Upper lobe of left lung (tissue), 6 donors: ENCODE data around the gene ARAP2. TPM values are rescaled to one million over a fixed set of nuclear protein-coding genes. Genes with fewer than 3 reads are reported as not detected.

ENCODE experiments used
- ATAC-seq, 2 donors: fragments of 200-7000 bp; cut with Tn5 transposase; one replicate each; pipeline ENCODE4 v1.9.1; 2022; ENCODE audit warnings: mild to moderate bottlenecking in 2 of 2, moderate library complexity in 2 of 2; ENCODE audit not compliant: low FRiP score in 2 of 2
- DNase-seq, 2 donors: peaks; one replicate each; pipeline ENCODE4 v3.0.0-alpha.2; 2019 to 2020
- H3K27ac ChIP-seq, 4 donors: fragments of 200-600 bp; sonication (generic); one replicate each; pipeline ENCODE4 v1.5.1; 2016 to 2019
- H3K27me3 ChIP-seq, 4 donors: fragments of 200-600 bp; sonication (generic); one replicate each; pipeline ENCODE4 v1.5.1; 2017 to 2019
- H3K36me3 ChIP-seq, 4 donors: fragments of 200-600 bp; sonication (generic); one replicate each; pipeline ENCODE4 v1.5.1; 2016 to 2019
- H3K4me1 ChIP-seq, 4 donors: fragments of 200-600 bp; sonication (generic); one replicate each; pipeline ENCODE4 v1.5.1; 2018 to 2019
- H3K4me3 ChIP-seq, 4 donors: fragments of 200-600 bp; sonication (generic); one replicate each; pipeline ENCODE4 v1.5.1; 2017 to 2019; ENCODE audit warnings: mild to moderate bottlenecking in 2 of 4, moderate library complexity in 1 of 4
- H3K9me3 ChIP-seq, 4 donors: fragments of 200-600 bp; sonication (generic); one replicate each; pipeline ENCODE4 v1.5.1; 2018 to 2019
- EP300 ChIP-seq, 4 donors: sonication (generic); formaldehyde crosslinking; IDR thresholded peaks; one replicate each; pipeline ENCODE4 v1.5.1; 2017; ENCODE audit warnings: antibody characterized with exemption in 4 of 4, control low read depth in 2 of 4
- POLR2A ChIP-seq, 4 donors: fragments of 450-650 bp; IDR thresholded peaks; one replicate each; pipeline ENCODE4 v1.5.1; 2016 to 2017; ENCODE audit warnings: antibody characterized with exemption in 4 of 4, mild to moderate bottlenecking in 2 of 4
- POLR2AphosphoS5 ChIP-seq, 2 donors: sonication (generic); formaldehyde crosslinking; IDR thresholded peaks; one replicate each; pipeline ENCODE4 v1.5.1; 2017; ENCODE audit warnings: antibody characterized with exemption in 2 of 2
- WGBS, 2 donors: methylation state at CpG; one replicate each; pipeline ENCODE4 v1.1.5; 2017 to 2018; 5-methylcytosine and 5-hydroxymethylcytosine counted together
- total RNA-seq, 6 donors: library from RNA; depleted of rRNA in 4 of 6; stranded (reverse); fragments of >200 nt in 4 of 6; gene quantifications; one replicate each; pipeline versions ENCODE4 v1.1.0 to v1.2.1, GENCODE V29; 2016 to 2021
- TF ChIP-seq, protein P1 (sequence below), 6 experiments: fragments of 450-650 bp in 4 of 6; fragments of 200-600 bp in 2 of 6; sonication (generic) in 2 of 6; IDR thresholded peaks; one replicate each; pipeline ENCODE4 v1.5.1; 2016 to 2019; ENCODE audit warnings: antibody characterized with exemption in 6 of 6
- donor health status: DM: no; HTN: no; CAD: no; lungs with moderate emphysema.
- donor health status: DM: no; HTN: yes; CAD: no; lungs with severe emphysema.

The ARAP2 gene
- total RNA-seq, 6 donors from 2014 or later, result 35.6 to 270 (median 95.2) TPM

DNA sequence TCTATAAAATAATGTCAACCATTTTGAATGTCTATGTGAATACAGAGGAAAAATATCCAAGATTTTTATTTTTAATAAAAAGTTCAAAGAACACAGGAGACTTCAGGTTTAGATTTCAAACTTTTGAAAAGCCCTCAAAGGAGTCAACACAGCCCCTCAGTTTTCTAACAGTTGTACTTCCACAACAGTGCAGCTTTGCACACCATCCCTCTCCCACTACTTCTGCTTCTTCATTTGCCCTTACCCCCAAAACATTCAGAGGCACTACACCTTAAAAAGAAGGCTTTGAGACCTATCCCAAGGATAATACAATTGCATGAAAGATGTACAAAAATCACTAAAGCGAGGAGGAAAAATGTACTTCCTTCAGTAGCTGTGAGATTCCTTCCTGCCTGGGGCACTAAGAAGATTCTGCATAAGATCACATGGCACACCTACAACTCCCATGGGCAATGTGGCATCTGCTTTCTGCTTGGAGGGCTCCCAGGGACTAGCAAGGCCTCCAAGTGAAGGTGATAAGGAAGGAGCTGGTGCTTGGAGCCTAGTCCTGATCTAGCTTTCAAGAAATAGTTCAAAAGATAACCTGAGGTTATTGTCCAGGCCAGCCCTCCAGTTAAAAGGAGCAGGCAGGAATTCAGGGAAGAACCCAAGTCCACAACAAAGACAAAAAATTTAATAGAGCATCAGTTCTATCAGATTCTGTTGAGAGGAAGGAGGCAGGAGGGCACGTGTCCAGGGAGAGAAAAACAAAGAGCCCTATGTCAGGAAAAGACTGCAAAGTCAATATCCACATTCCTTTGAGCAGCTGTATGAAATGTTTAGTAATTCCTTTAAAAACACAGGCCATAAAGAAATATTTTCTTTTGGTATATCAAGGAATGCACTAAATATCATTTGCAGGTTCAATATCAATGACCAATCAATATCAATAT, 19.1 kb downstream of the ARAP2 start:
- Histone ChIP-seq H3K4me3 (no peak overlapping the region), H3K36me3 (peaks cover 0 to 2% (median 0%) of the 10 kb centered on the region in 4 donors), H3K4me1 (peaks cover 0 to 10% (median 7%) of the 10 kb centered on the region in 4 donors), H3K9me3 (no peaks in the 10 kb centered on the region), H3K27ac (no peak overlapping the region), H3K27me3 (no peaks in the 10 kb centered on the region)
- WGBS, 2 donors, result 65% methylated on average over 2 of the region's 2 CpGs
- TF ChIP-seq POLR2A (IDR thresholded peaks at IDR 0.05), result no peak
- no peak for TF ChIP-seq EP300 (IDR thresholded peaks at IDR 0.05)
- no peak for DNase-seq
- ATAC-seq, result no peak

- peaks cover 0 to 14% (median 7%) of the 10 kb centered on the region in 4 donors for H3K4me1 ChIP-seq
- peaks cover 0 to under 1% (median 0%) of the 10 kb centered on the region in 4 donors for H3K36me3 ChIP-seq
- no peaks in the 10 kb centered on the region for H3K9me3 ChIP-seq
- WGBS, 2 donors, result 82 to 96% methylated on average over 1 of the region's 1 CpG
- DNase-seq (no peak), ATAC-seq (no peak)
- H3K4me3 ChIP-seq, result no peak overlapping the region
- no peak overlapping the region for H3K27ac ChIP-seq
- TF ChIP-seq, protein P1, sequence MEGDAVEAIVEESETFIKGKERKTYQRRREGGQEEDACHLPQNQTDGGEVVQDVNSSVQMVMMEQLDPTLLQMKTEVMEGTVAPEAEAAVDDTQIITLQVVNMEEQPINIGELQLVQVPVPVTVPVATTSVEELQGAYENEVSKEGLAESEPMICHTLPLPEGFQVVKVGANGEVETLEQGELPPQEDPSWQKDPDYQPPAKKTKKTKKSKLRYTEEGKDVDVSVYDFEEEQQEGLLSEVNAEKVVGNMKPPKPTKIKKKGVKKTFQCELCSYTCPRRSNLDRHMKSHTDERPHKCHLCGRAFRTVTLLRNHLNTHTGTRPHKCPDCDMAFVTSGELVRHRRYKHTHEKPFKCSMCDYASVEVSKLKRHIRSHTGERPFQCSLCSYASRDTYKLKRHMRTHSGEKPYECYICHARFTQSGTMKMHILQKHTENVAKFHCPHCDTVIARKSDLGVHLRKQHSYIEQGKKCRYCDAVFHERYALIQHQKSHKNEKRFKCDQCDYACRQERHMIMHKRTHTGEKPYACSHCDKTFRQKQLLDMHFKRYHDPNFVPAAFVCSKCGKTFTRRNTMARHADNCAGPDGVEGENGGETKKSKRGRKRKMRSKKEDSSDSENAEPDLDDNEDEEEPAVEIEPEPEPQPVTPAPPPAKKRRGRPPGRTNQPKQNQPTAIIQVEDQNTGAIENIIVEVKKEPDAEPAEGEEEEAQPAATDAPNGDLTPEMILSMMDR (IDR thresholded peaks at IDR 0.05), result no peak
- TF ChIP-seq POLR2AphosphoS5 (IDR thresholded peaks at IDR 0.05) (no peak), EP300 (IDR thresholded peaks at IDR 0.05) (no peak), POLR2A (IDR thresholded peaks at IDR 0.05) (no peak)
- H3K27me3 ChIP-seq, result no peaks in the 10 kb centered on the region
Observed at GRCh38 chr4:36222702-36223101, 21.6 kb downstream of the ARAP2 start.

- 85 to 90% methylated on average over 3 of the region's 3 CpGs for WGBS, 2 donors
- Histone ChIP-seq H3K4me1 (peaks cover 0 to 11% (median 7%) of the 10 kb centered on the region in 4 donors), H3K27me3 (no peaks in the 10 kb centered on the region), H3K9me3 (no peaks in the 10 kb centered on the region), H3K27ac (no peak overlapping the region), H3K36me3 (no peaks in the 10 kb centered on the region), H3K4me3 (no peak overlapping the region)
- no peak for DNase-seq
- no peak for TF ChIP-seq POLR2AphosphoS5 (IDR thresholded peaks at IDR 0.05)
- TF ChIP-seq, protein P1 (IDR thresholded peaks at IDR 0.05), result no peak
- TF ChIP-seq EP300 (IDR thresholded peaks at IDR 0.05), result no peak
- no peak for TF ChIP-seq POLR2A (IDR thresholded peaks at IDR 0.05)
- no peak for ATAC-seq
Observed at GRCh38 chr4:36220776-36221175, 23.5 kb downstream of the ARAP2 start.

- peaks cover 0 to 6% (median 0%) of the 10 kb centered on the region in 4 donors for H3K4me1 ChIP-seq
- no peak overlapping the region for H3K4me3 ChIP-seq
- no peaks in the 10 kb centered on the region for H3K27me3 ChIP-seq
- H3K36me3 ChIP-seq, result no peaks in the 10 kb centered on the region
- H3K27ac ChIP-seq, result no peak overlapping the region
- DNase-seq, result no peak
- TF ChIP-seq POLR2AphosphoS5 (IDR thresholded peaks at IDR 0.05) (no peak), POLR2A (IDR thresholded peaks at IDR 0.05) (no peak), EP300 (IDR thresholded peaks at IDR 0.05) (no peak)
- TF ChIP-seq, protein P1 (IDR thresholded peaks at IDR 0.05), result no peak
- no peaks in the 10 kb centered on the region for H3K9me3 ChIP-seq
- ATAC-seq, result no peak
Observed at GRCh38 chr4:36218121-36218520, 26.2 kb downstream of the ARAP2 start.

GRCh38 chr4:36215627-36216026, 28.7 kb downstream of the ARAP2 start:
- DNase-seq, result peak in 1 of 2 donors; percentile 25
- H3K36me3 ChIP-seq, result no peaks in the 10 kb centered on the region
- H3K4me1 ChIP-seq, result peaks cover 0 to 9% (median 0%) of the 10 kb centered on the region in 4 donors
- WGBS, 2 donors, result 95 to 97% methylated on average over 3 of the region's 3 CpGs
- no peak for ATAC-seq
- no peak overlapping the region for H3K4me3 ChIP-seq
- H3K27me3 ChIP-seq, result no peaks in the 10 kb centered on the region
- H3K27ac ChIP-seq, result no peak overlapping the region
- no peak for TF ChIP-seq POLR2AphosphoS5 (IDR thresholded peaks at IDR 0.05)
- TF ChIP-seq EP300 (IDR thresholded peaks at IDR 0.05), result no peak
- TF ChIP-seq, protein P1 (IDR thresholded peaks at IDR 0.05), result no peak
- no peak for TF ChIP-seq POLR2A (IDR thresholded peaks at IDR 0.05)
- no peaks in the 10 kb centered on the region for H3K9me3 ChIP-seq
